IMR-90 (cell line): Measurements from ENCODE around the gene STYXL1. TPM values are rescaled to one million over a fixed set of nuclear protein-coding genes. Genes with fewer than 3 reads are reported as not detected.

ENCODE experiments used
- ATAC-seq: fragments of 200-7000 bp; cut with Tn5 transposase; 2 replicates; pipeline ENCODE4 v1.9.1; 2020; ENCODE audit warnings: low read depth, mild to moderate bottlenecking, moderate library complexity
- BruUV-seq: library from RNA; stranded (reverse); fragments of 400-500 nt; replicated peaks from 2 replicates; lab custom pipeline; 2021; lab: Mats Ljungman, UMichigan
- CTCF ChIA-PET: fragments of 300-600 bp; formaldehyde crosslinking; extraction: SDS; loops from one replicate; lab custom pipeline; 2021; ENCODE audit warnings: antibody characterized with exemption; lab: Yijun Ruan, JAX
- POLR2A ChIA-PET: fragments of 300-600 bp; sonication (Branson Sonifier 250); formaldehyde crosslinking; loops from one replicate; lab custom pipeline; 2022; ENCODE audit warnings: antibody characterized with exemption; ENCODE audit not compliant: unreplicated experiment; lab: Charles Lee
- DNase-seq: peaks from one replicate; pipeline ENCODE4 v3.0.0; 2013
- H2AFZ ChIP-seq: replicated peaks from 2 replicates; pipeline ENCODE3; 2013; ENCODE audit warnings: low read length, mild to moderate bottlenecking; ENCODE audit not compliant: poor library complexity
- H2AK5ac ChIP-seq: 2 replicates; pipeline ENCODE4 v1.6.1; 2013; ENCODE audit warnings: low read depth, low read length, inconsistent platforms
- H2AK9ac ChIP-seq: replicated peaks from 2 replicates; pipeline ENCODE3; 2013; ENCODE audit warnings: mild to moderate bottlenecking, low read depth, low read length, moderate library complexity; ENCODE audit not compliant: poor library complexity
- H2BK120ac ChIP-seq: 2 replicates; pipeline ENCODE4 v1.6.1; 2013; ENCODE audit warnings: low read depth, low read length, inconsistent platforms
- H2BK15ac ChIP-seq: 3 replicates; pipeline ENCODE4 v1.6.1; 2013; ENCODE audit warnings: low read depth, low read length, inconsistent platforms
- H2BK20ac ChIP-seq: 2 replicates; pipeline ENCODE4 v1.6.1; 2013; ENCODE audit warnings: low read depth, mild to moderate bottlenecking, inconsistent platforms, low read length, moderate library complexity
- H2BK5ac ChIP-seq: 2 replicates; pipeline ENCODE4 v1.6.1; 2013; ENCODE audit warnings: mild to moderate bottlenecking, low read depth, low read length, inconsistent platforms; ENCODE audit not compliant: poor library complexity, severe bottlenecking
- H3K14ac ChIP-seq: replicated peaks from 2 replicates; pipeline ENCODE4 v1.6.1; 2013; ENCODE audit warnings: low read depth, low read length, inconsistent platforms
- H3K18ac ChIP-seq: 2 replicates; pipeline ENCODE4 v1.6.1; 2013; ENCODE audit warnings: low read depth, low read length, control low read depth
- H3K23ac ChIP-seq: 2 replicates; pipeline ENCODE4 v1.6.1; 2013; ENCODE audit warnings: low read depth, low read length, inconsistent platforms
- H3K27ac ChIP-seq: 2 replicates; pipeline ENCODE4 v1.5.1; 2013; ENCODE audit warnings: mild to moderate bottlenecking, control low read depth, low read length; ENCODE audit not compliant: insufficient read depth
- H3K27me3 ChIP-seq: 2 replicates; pipeline ENCODE4 v1.6.1; 2013; ENCODE audit warnings: low read length; ENCODE audit not compliant: control insufficient read depth, insufficient read depth
- H3K36me3 ChIP-seq: 2 replicates; pipeline ENCODE4 v1.6.1; 2013; ENCODE audit warnings: low read length, mixed read lengths; ENCODE audit not compliant: control insufficient read depth, insufficient read depth
- H3K4ac ChIP-seq: 2 replicates; pipeline ENCODE4 v1.6.1; 2013; ENCODE audit warnings: low read depth, low read length, inconsistent platforms
- H3K4me1 ChIP-seq: 2 replicates; pipeline ENCODE4 v1.6.1; 2013; ENCODE audit warnings: low read length, mixed read lengths; ENCODE audit not compliant: control insufficient read depth, insufficient read depth
- H3K4me2 ChIP-seq: 2 replicates; pipeline ENCODE4 v1.6.1; 2013; ENCODE audit warnings: low read depth, mild to moderate bottlenecking, control low read depth, low read length, moderate library complexity
- H3K4me3 ChIP-seq: 2 replicates; pipeline ENCODE4 v1.5.1; 2013; ENCODE audit warnings: low read depth, mild to moderate bottlenecking, control low read depth, low read length, moderate library complexity; ENCODE audit not compliant: insufficient read depth
- H3K56ac ChIP-seq: 2 replicates; pipeline ENCODE4 v1.6.1; 2013; ENCODE audit warnings: low read length, inconsistent platforms; ENCODE audit not compliant: insufficient read depth; ENCODE audit errors: extremely low read depth
- H3K79me1 ChIP-seq, 2 experiments: 2 replicates each; pipeline ENCODE4 v1.6.1; 2013; ENCODE audit warnings: low read length in 2 of 2, inconsistent platforms in 1 of 2, low read depth in 1 of 2
- H3K9ac ChIP-seq: 2 replicates; pipeline ENCODE4 v1.6.1; 2013; ENCODE audit warnings: low read depth, low read length, control low read depth
- H3K9me1 ChIP-seq: 2 replicates; pipeline ENCODE4 v1.6.1; 2013; ENCODE audit warnings: low read length, inconsistent platforms; ENCODE audit not compliant: insufficient read depth
- H3K9me3 ChIP-seq: 2 replicates; pipeline ENCODE4 v1.6.1; 2013; ENCODE audit warnings: low read length; ENCODE audit not compliant: control insufficient read depth, insufficient read depth
- H4K20me1 ChIP-seq: 2 replicates; pipeline ENCODE4 v1.6.1; 2013; ENCODE audit warnings: low read length, inconsistent platforms; ENCODE audit not compliant: insufficient read depth
- H4K5ac ChIP-seq: 2 replicates; pipeline ENCODE4 v1.6.1; 2013; ENCODE audit warnings: mild to moderate bottlenecking, low read depth, low read length, control low read depth
- H4K8ac ChIP-seq, 2 experiments: 2 replicates each; pipeline ENCODE4 v1.6.1; 2013; ENCODE audit warnings: low read depth in 2 of 2, low read length in 2 of 2, control low read depth in 1 of 2, inconsistent platforms in 1 of 2
- H4K91ac ChIP-seq: 2 replicates; pipeline ENCODE4 v1.6.1; 2013; ENCODE audit warnings: low read depth, low read length, inconsistent platforms; ENCODE audit not compliant: insufficient read depth
- BHLHE40 ChIP-seq: fragments of 150-350 bp; IDR thresholded peaks from 2 replicates; pipeline ENCODE4 v1.6.1; 2016; ENCODE audit warnings: mild to moderate bottlenecking, low read depth, low read length
- FOS ChIP-seq: fragments of 150-350 bp; IDR thresholded peaks from 2 replicates; pipeline ENCODE4 v1.6.1; 2016; ENCODE audit warnings: low read depth, low read length
- MAZ ChIP-seq: IDR thresholded peaks from 2 replicates; pipeline ENCODE4 v1.6.1; 2012; ENCODE audit warnings: low read depth, mild to moderate bottlenecking, low read length, improper control_type of control experiment, moderate library complexity, borderline replicate concordance
- NFE2L2 ChIP-seq: fragments of 150-350 bp; IDR thresholded peaks from 2 replicates; pipeline ENCODE4 v1.6.1; 2016; ENCODE audit warnings: low read depth, mild to moderate bottlenecking, low read length
- POLR2A ChIP-seq: IDR thresholded peaks from 2 replicates; pipeline ENCODE4 v1.6.1; 2012; ENCODE audit warnings: mild to moderate bottlenecking, low read depth, low read length
- RAD21 ChIP-seq: IDR thresholded peaks from 2 replicates; pipeline ENCODE4 v1.6.1; 2012; ENCODE audit warnings: low read length, improper control_type of control experiment
- RCOR1 ChIP-seq: IDR thresholded peaks from 2 replicates; pipeline ENCODE4 v1.6.1; 2012; ENCODE audit warnings: mild to moderate bottlenecking, low read length, improper control_type of control experiment; ENCODE audit not compliant: insufficient replicate concordance
- USF2 ChIP-seq: fragments of 150-350 bp; IDR thresholded peaks from 2 replicates; pipeline ENCODE4 v1.6.1; 2017; ENCODE audit warnings: mild to moderate bottlenecking, antibody characterized with exemption, low read length, low read depth
- WGBS, 2 experiments: methylation state at CpG; one replicate each; pipeline versions ENCODE4 v1.1.5 to v1.1.7; 2013; ENCODE audit warnings: missing lambda C conversion rate in 2 of 2; ENCODE audit not compliant: insufficient read length in 1 of 2; ENCODE audit errors: extremely low coverage in 2 of 2; 5-methylcytosine and 5-hydroxymethylcytosine counted together
- dilution Hi-C: fragments of 300-500 bp; cut with HindIII; formaldehyde crosslinking; loops from one replicate; pipeline ENCODE4 v1.14.3; 2018; ENCODE audit warnings: low sequenced_read_pairs; ENCODE audit not compliant: unreplicated experiment
- in situ Hi-C: fragments of 300-500 bp; cut with MboI; formaldehyde crosslinking; loops from 3 replicates; pipeline ENCODE4 v1.14.3; 2019; ENCODE audit warnings: low sequenced_read_pairs, inconsistent platforms, mixed read lengths
- intact Hi-C: fragments of 100-400 bp; cut with micrococcal nuclease; formaldehyde crosslinking; loops from 2 replicates; pipeline ENCODE4 v1.10.0; 2022
- polyA plus RNA-seq, 3 experiments: library from polyadenylated mRNA; depleted of rRNA; stranded (reverse); fragments of >200 nt; gene quantifications; 2 replicates each; pipeline ENCODE4 v1.2.3, GENCODE V29; 2012; ENCODE audit warnings: low replicate concordance in 1 of 3
- total RNA-seq: library from RNA; depleted of rRNA; stranded (reverse); fragments of >200 nt; gene quantifications from 2 replicates; pipeline ENCODE4 v1.2.3, GENCODE V29; 2012
- TF ChIP-seq, protein P1 (sequence below): conservative IDR thresholded peaks from 2 replicates; pipeline ENCODE4 v1.5.1; 2012; ENCODE audit warnings: mild to moderate bottlenecking, low read depth, low read length, improper control_type of control experiment

STYXL1 gene
- total and polyA plus RNA-seq, 2 of the 4 experiments (the other 2 are of a cell fraction) = 66.1 to 73.8 TPM

DNA sequence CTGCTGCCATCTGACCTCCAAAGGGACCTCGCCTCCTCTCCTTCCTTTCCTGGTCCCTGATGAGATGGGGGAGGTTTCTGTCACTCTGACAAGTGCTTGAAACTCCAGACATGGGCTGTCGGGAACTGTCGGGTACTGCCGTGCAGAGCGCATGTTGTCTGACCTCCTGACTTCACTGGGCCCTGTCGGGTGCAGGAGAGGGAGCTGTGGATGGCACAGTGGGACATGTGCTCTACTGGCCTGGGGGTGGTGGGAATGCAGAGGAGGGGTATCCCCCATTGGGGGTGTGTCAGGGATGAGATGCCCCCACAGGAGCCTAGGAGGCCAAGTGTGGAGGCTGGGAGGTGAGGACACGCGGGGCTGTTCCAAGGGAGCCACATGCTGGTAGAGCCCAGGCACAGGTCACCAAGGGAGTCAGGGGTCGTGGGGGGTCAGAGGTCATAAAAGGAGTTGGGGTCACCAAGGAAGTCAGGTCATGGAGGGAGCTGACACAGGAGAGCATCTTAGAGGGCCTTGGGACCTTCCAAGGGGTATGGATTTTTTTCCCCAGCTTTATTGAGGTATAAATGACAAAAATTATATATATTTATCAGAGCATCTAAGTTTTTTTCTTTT, 84.3 kb downstream of the STYXL1 start:
- ChIA-PET CTCF (interaction anchor here (0.7 kb wide), 1 partner anchor 97 kb away, joined by 8 read pairs; no protein-coding TSS in a partner anchor), POLR2A (no interaction called here)
- peak overlapping the region; percentile 70 for H3K23ac ChIP-seq
- peak overlapping the region; percentile 34 for H3K18ac ChIP-seq
- H3K14ac ChIP-seq = peak overlapping the region; percentile 93
- intact Hi-C loops = loop anchor here (10.0 kb wide), 1 partner anchor 49 kb away; the partner anchor contains the start of gene POR
- ATAC-seq = no peak
- H2AK9ac ChIP-seq = peak overlapping the region; percentile 88
- peak overlapping the region; percentile 92 for H2BK120ac ChIP-seq
- WGBS, 2 experiments = no CpG with 5 or more reads among the region's 9 CpGs
- H3K9ac ChIP-seq = no peak overlapping the region
- no peaks in the 10 kb centered on the region for H3K9me3 ChIP-seq
- peaks cover 11% of the 10 kb centered on the region for H3K4me1 ChIP-seq
- no peaks in the 10 kb centered on the region for H3K27me3 ChIP-seq
- H3K4ac ChIP-seq = peak overlapping the region; percentile 82
- no peak overlapping the region for H3K4me3 ChIP-seq
- peak overlapping the region; percentile 88 for H2AK5ac ChIP-seq
- H4K5ac ChIP-seq = peak overlapping the region; percentile 62
- H3K4me2 ChIP-seq = no peak overlapping the region
- peak overlapping the region; percentile 73 for H2BK5ac ChIP-seq
- peaks cover 13% of the 10 kb centered on the region; the same call in 1 of the 2 replicates for H3K36me3 ChIP-seq
- peak overlapping the region; percentile 50 to 89 for H4K8ac ChIP-seq
- TF ChIP-seq MAZ (no peak), FOS (no peak), RCOR1 (no peak), POLR2A (no peak), USF2 (no peak), NFE2L2 (no peak), BHLHE40 (no peak), RAD21 (no peak)
- TF ChIP-seq, protein P1, sequence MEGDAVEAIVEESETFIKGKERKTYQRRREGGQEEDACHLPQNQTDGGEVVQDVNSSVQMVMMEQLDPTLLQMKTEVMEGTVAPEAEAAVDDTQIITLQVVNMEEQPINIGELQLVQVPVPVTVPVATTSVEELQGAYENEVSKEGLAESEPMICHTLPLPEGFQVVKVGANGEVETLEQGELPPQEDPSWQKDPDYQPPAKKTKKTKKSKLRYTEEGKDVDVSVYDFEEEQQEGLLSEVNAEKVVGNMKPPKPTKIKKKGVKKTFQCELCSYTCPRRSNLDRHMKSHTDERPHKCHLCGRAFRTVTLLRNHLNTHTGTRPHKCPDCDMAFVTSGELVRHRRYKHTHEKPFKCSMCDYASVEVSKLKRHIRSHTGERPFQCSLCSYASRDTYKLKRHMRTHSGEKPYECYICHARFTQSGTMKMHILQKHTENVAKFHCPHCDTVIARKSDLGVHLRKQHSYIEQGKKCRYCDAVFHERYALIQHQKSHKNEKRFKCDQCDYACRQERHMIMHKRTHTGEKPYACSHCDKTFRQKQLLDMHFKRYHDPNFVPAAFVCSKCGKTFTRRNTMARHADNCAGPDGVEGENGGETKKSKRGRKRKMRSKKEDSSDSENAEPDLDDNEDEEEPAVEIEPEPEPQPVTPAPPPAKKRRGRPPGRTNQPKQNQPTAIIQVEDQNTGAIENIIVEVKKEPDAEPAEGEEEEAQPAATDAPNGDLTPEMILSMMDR = no peak
- H3K27ac ChIP-seq = peak overlapping the region; percentile 62
- in situ Hi-C loops = no loop called here
- no TSS peak for BruUV-seq
- dilution Hi-C loops = no loop called here
- H3K9me1 ChIP-seq = peaks cover 18% of the 10 kb centered on the region
- H2AFZ ChIP-seq = peak overlapping the region; percentile 72
- peak overlapping the region; percentile 63 for H2BK20ac ChIP-seq
- H2BK15ac ChIP-seq = peak overlapping the region; percentile 50; the same call in 1 of the 3 replicates
- peak overlapping the region; percentile 1; the same call in 1 of the 2 replicates for H3K56ac ChIP-seq
- peak overlapping the region; percentile 81 for H4K91ac ChIP-seq
- no peak for DNase-seq
- H3K79me1 ChIP-seq = peaks cover 6 to 48% of the 10 kb centered on the region in 2 experiments
- H4K20me1 ChIP-seq = no peaks in the 10 kb centered on the region
